Urothelium cell line (cell line): ENCODE results near the gene MYOF.

Experiments
- DNase-seq: peaks from one replicate; pipeline ENCODE4 v3.0.0; 2011; ENCODE audit warnings: low spot score, mixed read lengths
- FAIRE-seq: peaks from 2 replicates; lab custom pipeline; 2011; peaks lifted over from hg19 to GRCh38; lab: Jason Lieb, UNC

MYOF gene

DNA sequence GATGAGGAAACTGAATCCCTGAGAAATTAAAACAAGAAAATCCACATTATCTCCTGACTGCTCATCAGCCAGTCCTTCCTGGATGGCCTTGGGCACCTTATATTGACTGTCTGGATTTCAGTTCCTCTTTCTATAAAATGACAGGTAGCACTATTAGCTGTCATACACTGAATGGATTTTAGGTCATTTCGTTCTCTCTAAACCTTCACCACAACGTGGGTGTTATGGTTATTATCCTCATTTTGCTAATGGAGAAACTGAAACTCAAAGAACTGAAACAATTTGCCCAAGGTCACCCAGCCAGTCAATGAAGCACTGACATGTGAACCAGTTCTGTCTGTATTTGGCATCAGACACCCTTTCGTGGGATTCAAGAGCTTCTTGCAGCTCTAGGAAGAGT is 214.6 kb downstream of the MYOF start:
- DNase-seq: no peak
- FAIRE-seq: no peak

DNA sequence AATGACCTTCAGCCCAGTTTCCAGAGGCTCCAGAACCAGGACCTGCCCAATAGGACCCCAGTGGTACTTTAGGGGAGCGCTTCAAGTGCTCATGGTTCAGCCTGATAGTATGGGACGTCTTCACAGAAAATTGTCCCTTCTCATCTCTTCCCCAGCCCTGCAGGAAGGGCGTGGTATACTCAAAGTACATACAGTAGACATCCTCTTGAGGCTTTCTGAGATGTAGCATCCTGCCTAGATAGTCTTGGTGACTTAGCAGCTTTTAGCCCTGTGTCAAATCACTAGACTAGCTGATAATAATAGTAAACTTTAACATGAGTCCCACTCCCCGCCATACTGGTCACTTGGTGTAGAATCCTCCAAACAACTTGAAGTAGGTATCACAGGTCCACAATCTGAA is 215.3 kb downstream of the MYOF start:
- FAIRE-seq (no peak), DNase-seq (no peak)

DNA sequence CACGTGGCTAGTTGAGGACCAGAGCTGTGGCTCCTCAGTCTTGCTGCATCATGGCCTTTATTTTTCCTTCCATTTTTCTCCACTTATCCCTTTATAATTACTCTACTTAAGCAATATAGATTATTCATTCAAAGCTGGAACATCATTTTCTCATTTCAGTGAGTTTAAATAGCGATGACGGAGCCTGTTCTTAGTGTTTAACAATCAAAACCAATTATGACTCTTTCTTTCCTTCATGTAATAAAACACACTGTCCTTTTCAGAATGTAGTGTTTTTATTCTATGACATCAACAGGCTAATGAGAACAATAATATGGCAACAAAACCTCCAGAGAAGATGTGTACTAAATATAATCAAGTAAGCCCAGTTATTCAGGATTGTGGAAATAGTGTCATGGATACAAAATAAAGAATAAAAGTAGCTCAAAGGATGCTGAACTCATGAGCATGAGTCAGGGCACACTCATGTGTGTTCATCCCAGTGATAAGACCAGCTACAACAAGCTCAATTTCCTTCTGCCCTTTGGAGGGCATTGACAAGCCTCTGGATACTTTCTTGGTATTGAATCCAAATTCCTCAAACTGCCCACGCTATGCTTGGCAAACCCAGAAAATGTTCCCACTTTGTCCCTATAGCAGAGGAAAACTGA is 220.0 kb downstream of the MYOF start:
- DNase-seq (no peak), FAIRE-seq (no peak)

DNA sequence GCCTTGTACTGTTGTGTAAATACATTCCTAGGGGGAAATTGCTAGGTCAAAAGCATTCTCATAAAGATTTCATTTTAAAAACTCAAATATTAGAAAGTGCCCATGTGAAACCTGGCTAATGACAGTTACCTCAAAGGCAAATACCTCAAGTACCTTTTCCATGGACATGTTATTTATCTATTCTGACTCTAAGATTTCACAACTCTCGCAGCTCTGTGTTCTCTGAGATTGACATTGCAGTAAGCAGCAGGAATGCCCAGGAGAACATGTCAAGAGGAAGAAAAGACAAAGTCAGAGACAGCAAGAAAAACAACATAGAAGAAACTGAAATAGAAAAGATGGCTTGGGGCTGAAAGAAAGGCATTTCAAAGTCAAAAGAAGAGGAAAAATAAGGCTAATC is 221.0 kb downstream of the MYOF start:
- no peak for DNase-seq
- no peak for FAIRE-seq

DNA sequence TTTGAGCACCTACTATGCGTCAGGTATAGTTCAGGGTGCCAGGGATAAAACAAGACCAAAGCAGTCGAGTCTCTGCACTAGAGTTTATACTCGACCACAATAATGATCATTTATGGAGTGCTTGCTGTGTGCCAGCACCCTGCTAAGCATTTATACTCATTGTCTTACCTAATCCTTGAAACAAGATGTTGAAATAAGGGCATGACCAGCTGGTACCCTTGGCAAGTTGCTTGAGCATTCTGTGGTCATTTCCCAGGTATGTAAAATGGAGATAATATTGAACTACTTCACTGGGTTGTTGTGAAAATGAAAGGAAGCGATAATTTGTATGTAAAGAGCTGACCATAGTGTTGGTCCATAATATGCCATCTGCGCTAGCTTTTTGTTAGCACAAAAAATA is 223.0 kb downstream of the MYOF start:
- no peak for DNase-seq
- FAIRE-seq: no peak
